Stimulated activated CD8-positive, alpha-beta memory T cell treated with anti-CD3 and anti-CD28 coated beads, Interleukin-7, amount 100 ng/mL, for 24 hours (primary cell): ENCODE results near the gene TTC9C.
"Not testable (repeated sequence)": the region's sequence is repeated elsewhere in the genome, so short reads cannot be mapped to it uniquely, and the experiment has no call there.

ENCODE experiments used
- DNase-seq: peaks from one replicate; pipeline ENCODE4 v3.0.0-alpha.2; 2020; ENCODE audit warnings: low read depth

The TTC9C gene

GRCh38 chr11:62728171-62728988 lies at the start of gene TTC9C:
TSS of gene TTC9C (plus strand) at chr11:62728486. CDS start at chr11:62728849, 363 bp downstream.
- DNase-seq: peak; percentile 60

- peak; percentile 81 for DNase-seq
These were observed 49.3 kb upstream of the TTC9C start, which contains the start of gene UBXN1 for GRCh38 chr11:62678770-62679696. TSS of gene UBXN1 (minus strand) at chr11:62679073. CDS start at chr11:62678923, 150 bp downstream.

- no peak for DNase-seq
These were observed 47.5 kb upstream of the TTC9C start for GRCh38 chr11:62680825-62681240.

GRCh38 chr11:62682518-62682917 lies 45.8 kb upstream of the TTC9C start:
- no peak for DNase-seq

GRCh38 chr11:62687508-62688396 lies 40.5 kb upstream of the TTC9C start:
- no peak for DNase-seq

- DNase-seq: no peak
These were observed 39.8 kb upstream of the TTC9C start for GRCh38 chr11:62688491-62688890.

GRCh38 chr11:62689421-62690183 lies 38.7 kb upstream of the TTC9C start, which contains the start of gene LRRN4CL:
TSS of gene LRRN4CL (minus strand) at chr11:62689530. CDS start at chr11:62688508, 1,022 bp downstream.
- no peak for DNase-seq

GRCh38 chr11:62693624-62694023 lies 34.7 kb upstream of the TTC9C start:
- DNase-seq: not testable (repeated sequence)

- DNase-seq: peak; percentile 53
These were observed 33.7 kb upstream of the TTC9C start for GRCh38 chr11:62694455-62695167.

GRCh38 chr11:62702246-62702645 lies 26.0 kb upstream of the TTC9C start:
- DNase-seq: no peak

GRCh38 chr11:62703921-62704320 lies 24.4 kb upstream of the TTC9C start:
- not testable (repeated sequence) for DNase-seq

GRCh38 chr11:62705413-62705812 lies 22.9 kb upstream of the TTC9C start:
- DNase-seq: no peak

- peak; percentile 89 for DNase-seq
These were observed 22.1 kb upstream of the TTC9C start for GRCh38 chr11:62705880-62706849.

- DNase-seq: no peak
These were observed 21.4 kb upstream of the TTC9C start for GRCh38 chr11:62706850-62707247.

GRCh38 chr11:62707277-62707861 lies 20.9 kb upstream of the TTC9C start, which contains the start of the genes BSCL2 and GNG3:
TSS of gene BSCL2 (minus strand) at chr11:62707424. CDS start at chr11:62707195, 229 bp downstream.
TSS of gene GNG3 (plus strand) at chr11:62707676. CDS start at chr11:62708296, 620 bp downstream.
- no peak for DNase-seq

GRCh38 chr11:62708392-62708791 lies 19.9 kb upstream of the TTC9C start:
- DNase-seq: no peak

- DNase-seq: peak; percentile 14
These were observed 19.5 kb upstream of the TTC9C start for GRCh38 chr11:62708793-62709192.
